Caco-2 (cell line): ENCODE results near the gene MAN1B1. TPM values are rescaled to one million over a fixed set of nuclear protein-coding genes. Genes with fewer than 3 reads are reported as not detected.

ENCODE experiments used
- BruUV-seq: library from RNA; stranded (reverse); fragments of 400-500 nt; replicated peaks from 2 replicates; lab custom pipeline; 2021; lab: Mats Ljungman, UMichigan
- CTCF ChIA-PET: fragments of 300-600 bp; sonication (Branson Sonifier 250); formaldehyde crosslinking; loops from one replicate; lab custom pipeline; 2022; ENCODE audit warnings: antibody characterized with exemption; lab: Charles Lee
- POLR2A ChIA-PET: fragments of 300-600 bp; sonication (Branson Sonifier 250); formaldehyde crosslinking; loops from one replicate; lab custom pipeline; 2022; ENCODE audit warnings: antibody characterized with exemption; lab: Charles Lee
- DNase-seq, 2 experiments: peaks; one replicate each; pipeline versions ENCODE4 v3.0.0 to v3.0.0-alpha.2; 2020 to 2022
- H3K27me3 ChIP-seq: replicated peaks from 2 replicates; pipeline ENCODE4 v1.6.0; 2011; ENCODE audit warnings: low read length; ENCODE audit not compliant: control insufficient read depth, insufficient read depth
- H3K36me3 ChIP-seq: 2 replicates; pipeline ENCODE4 v1.5.1; 2011; ENCODE audit warnings: low read length; ENCODE audit not compliant: control insufficient read depth, insufficient read depth
- H3K4me1 ChIP-seq: fragments of 250-450 bp; sonication (Bioruptor Pico); 2 replicates; pipeline ENCODE4 v1.5.1; 2020; ENCODE audit warnings: mild to moderate bottlenecking
- H3K4me3 ChIP-seq: 2 replicates; pipeline ENCODE4 v1.5.1; 2011; ENCODE audit warnings: low read depth, mild to moderate bottlenecking, control low read depth, low read length
- H3K9me3 ChIP-seq: fragments of 250-450 bp; sonication (Bioruptor Pico); 2 replicates; pipeline ENCODE4 v1.5.1; 2020; ENCODE audit warnings: mild to moderate bottlenecking, moderate library complexity
- H3K27ac Mint-ChIP-seq: one replicate; pipeline ENCODE4 v1.8.0; 2022; ENCODE audit warnings: mixed read lengths; ENCODE audit not compliant: unreplicated experiment
- H3K27me3 Mint-ChIP-seq: one replicate; pipeline ENCODE4 v1.8.0; 2022; ENCODE audit warnings: mixed read lengths; ENCODE audit not compliant: insufficient read depth, unreplicated experiment
- H3K36me3 Mint-ChIP-seq: one replicate; pipeline ENCODE4 v1.8.0; 2022; ENCODE audit warnings: mild to moderate bottlenecking, mixed read lengths; ENCODE audit not compliant: insufficient read depth, unreplicated experiment
- H3K4me1 Mint-ChIP-seq: one replicate; pipeline ENCODE4 v1.8.0; 2022; ENCODE audit warnings: low read depth, mixed read lengths; ENCODE audit not compliant: unreplicated experiment
- H3K4me3 Mint-ChIP-seq: one replicate; pipeline ENCODE4 v1.8.0; 2022; ENCODE audit warnings: mild to moderate bottlenecking, moderate library complexity, mixed read lengths; ENCODE audit not compliant: unreplicated experiment
- H3K9me3 Mint-ChIP-seq: one replicate; pipeline ENCODE4 v1.8.0; 2022; ENCODE audit warnings: mixed read lengths; ENCODE audit not compliant: unreplicated experiment
- CTCF ChIP-seq, 2 experiments: fragments of 200-600 bp in 1 of 2; IDR thresholded peaks; 1 replicate in 1 of 2; 2 replicates in 1 of 2; pipeline versions ENCODE4 v1.5.1 to v1.8.0; 2011 to 2022; ENCODE audit warnings: antibody characterized with exemption in 1 of 2, control low read depth in 1 of 2, inconsistent platforms in 1 of 2, low read depth in 1 of 2, low read length in 1 of 2, mild to moderate bottlenecking in 1 of 2, moderate library complexity in 1 of 2; ENCODE audit not compliant: insufficient read depth in 1 of 2, severe bottlenecking in 1 of 2, unreplicated experiment in 1 of 2
- intact Hi-C: fragments of 100-400 bp; cut with micrococcal nuclease; formaldehyde crosslinking; loops from one replicate; pipeline ENCODE4 v1.10.0; 2022; ENCODE audit not compliant: unreplicated experiment
- total RNA-seq: library from RNA; stranded (reverse); gene quantifications from 2 replicates; pipeline ENCODE4 v1.2.3, GENCODE V29; 2022

The MAN1B1 gene
- total RNA-seq, 1 experiment from 2014 or later: 57.7 TPM

DNA sequence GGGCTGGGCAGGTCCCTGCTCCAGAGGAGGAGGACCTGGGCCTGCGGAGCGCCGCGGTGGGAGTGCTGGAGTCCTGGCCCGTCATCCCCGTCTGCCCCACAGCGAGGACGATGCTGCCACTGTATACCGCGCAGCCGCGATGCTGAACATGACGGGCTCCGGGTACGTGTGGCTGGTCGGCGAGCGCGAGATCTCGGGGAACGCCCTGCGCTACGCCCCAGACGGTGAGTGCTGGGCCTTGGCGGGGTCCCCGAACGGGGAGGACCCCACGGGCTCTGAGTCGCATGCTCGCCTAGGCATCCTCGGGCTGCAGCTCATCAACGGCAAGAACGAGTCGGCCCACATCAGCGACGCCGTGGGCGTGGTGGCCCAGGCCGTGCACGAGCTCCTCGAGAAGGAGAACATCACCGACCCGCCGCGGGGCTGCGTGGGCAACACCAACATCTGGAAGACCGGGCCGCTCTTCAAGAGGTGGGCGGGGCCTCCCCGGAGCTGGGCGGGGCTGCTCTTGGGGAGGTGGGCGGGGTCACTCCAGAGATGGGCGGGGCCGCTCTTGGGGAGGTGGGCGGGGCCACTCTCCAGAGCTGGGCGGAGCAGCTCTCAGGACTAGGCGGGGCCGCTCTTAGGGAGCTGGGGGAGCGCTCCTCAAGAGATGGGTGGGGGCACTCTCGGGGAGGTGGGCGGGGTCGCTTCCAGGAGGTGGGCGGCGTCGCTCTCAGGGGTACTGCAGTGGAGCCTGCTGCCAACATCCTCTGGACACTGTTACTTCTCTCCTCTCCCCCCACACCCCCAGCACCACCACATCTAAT, 70.0 kb downstream of the MAN1B1 start:
- Histone ChIP-seq H3K36me3 (no peaks in the 10 kb centered on the region), H3K27me3 (no peaks in the 10 kb centered on the region; the same call in none of the 2 replicates), H3K4me1 (no peaks in the 10 kb centered on the region), H3K9me3 (no peaks in the 10 kb centered on the region), H3K4me3 (no peak overlapping the region)
- intact Hi-C loops: no loop called here
- DNase-seq: no peak
- Mint-ChIP-seq H3K36me3 (no peaks in the 10 kb centered on the region), H3K27ac (no peak overlapping the region), H3K4me1 (no peaks in the 10 kb centered on the region), H3K9me3 (no peaks in the 10 kb centered on the region), H3K27me3 (peaks cover 8% of the 10 kb centered on the region), H3K4me3 (no peak overlapping the region)
- CTCF ChIA-PET: no interaction called here
- no TSS peak for BruUV-seq
- POLR2A ChIA-PET: no interaction called here
- no peak for TF ChIP-seq CTCF (IDR thresholded peaks at IDR 0.05; ENCODE audit: insufficient read depth in 1 of 2, low read depth in 1 of 2, low read length in 1 of 2, severe bottlenecking in 1 of 2, unreplicated experiment in 1 of 2)

- no peaks in the 10 kb centered on the region for H3K9me3 Mint-ChIP-seq
- H3K4me1 Mint-ChIP-seq: no peaks in the 10 kb centered on the region
- H3K4me3 Mint-ChIP-seq: no peak overlapping the region
- no peaks in the 10 kb centered on the region for H3K9me3 ChIP-seq
- CTCF ChIA-PET: interaction anchor here (0.7 kb wide), 1 partner anchor 166 kb away, joined by 3 read pairs; no protein-coding TSS in a partner anchor
- no peak overlapping the region for H3K27ac Mint-ChIP-seq
- H3K4me1 ChIP-seq: no peaks in the 10 kb centered on the region
- no peak for TF ChIP-seq CTCF (IDR thresholded peaks at IDR 0.05; ENCODE audit: insufficient read depth in 1 of 2, low read depth in 1 of 2, low read length in 1 of 2, severe bottlenecking in 1 of 2, unreplicated experiment in 1 of 2)
- no peaks in the 10 kb centered on the region; the same call in none of the 2 replicates for H3K27me3 ChIP-seq
- no peaks in the 10 kb centered on the region for H3K36me3 Mint-ChIP-seq
- DNase-seq: no peak
- no peak overlapping the region for H3K4me3 ChIP-seq
- no peaks in the 10 kb centered on the region for H3K36me3 ChIP-seq
- BruUV-seq: no TSS peak
- intact Hi-C loops: no loop called here
- POLR2A ChIA-PET: no interaction called here
- H3K27me3 Mint-ChIP-seq: peaks cover 11% of the 10 kb centered on the region
These were observed 71.0 kb downstream of the MAN1B1 start for GRCh38 chr9:137157618-137158415.

- H3K36me3 ChIP-seq: no peaks in the 10 kb centered on the region
- CTCF ChIA-PET: no interaction called here
- no peaks in the 10 kb centered on the region for H3K9me3 ChIP-seq
- peaks cover 12% of the 10 kb centered on the region for H3K27me3 Mint-ChIP-seq
- no peak overlapping the region for H3K4me3 Mint-ChIP-seq
- POLR2A ChIA-PET: no interaction called here
- H3K4me1 Mint-ChIP-seq: no peaks in the 10 kb centered on the region
- H3K9me3 Mint-ChIP-seq: no peaks in the 10 kb centered on the region
- no peak for DNase-seq
- no peak overlapping the region for H3K4me3 ChIP-seq
- intact Hi-C loops: no loop called here
- no peak overlapping the region for H3K27ac Mint-ChIP-seq
- no peaks in the 10 kb centered on the region; the same call in none of the 2 replicates for H3K27me3 ChIP-seq
- no peak for TF ChIP-seq CTCF (IDR thresholded peaks at IDR 0.05; ENCODE audit: insufficient read depth in 1 of 2, low read depth in 1 of 2, low read length in 1 of 2, severe bottlenecking in 1 of 2, unreplicated experiment in 1 of 2)
- no TSS peak for BruUV-seq
- H3K36me3 Mint-ChIP-seq: no peaks in the 10 kb centered on the region
- no peaks in the 10 kb centered on the region for H3K4me1 ChIP-seq
These were observed 71.8 kb downstream of the MAN1B1 start for GRCh38 chr9:137158625-137159024.
